Loucy (cell line): ENCODE data around the gene RAB25.

Source experiments
- EZH2phosphoT487 ChIP-seq: fragments of 200-600 bp; IDR thresholded peaks from 2 replicates; pipeline ENCODE4 v1.6.1; 2018; ENCODE audit warnings: antibody characterized with exemption, mild to moderate bottlenecking, moderate library complexity, borderline replicate concordance
- TF ChIP-seq, protein P1 (sequence below): fragments of 200-600 bp; sonication (generic); conservative IDR thresholded peaks from 2 replicates; pipeline ENCODE4 v1.5.1; 2014; ENCODE audit warnings: mild to moderate bottlenecking, antibody characterized with exemption, low read length

DNA sequence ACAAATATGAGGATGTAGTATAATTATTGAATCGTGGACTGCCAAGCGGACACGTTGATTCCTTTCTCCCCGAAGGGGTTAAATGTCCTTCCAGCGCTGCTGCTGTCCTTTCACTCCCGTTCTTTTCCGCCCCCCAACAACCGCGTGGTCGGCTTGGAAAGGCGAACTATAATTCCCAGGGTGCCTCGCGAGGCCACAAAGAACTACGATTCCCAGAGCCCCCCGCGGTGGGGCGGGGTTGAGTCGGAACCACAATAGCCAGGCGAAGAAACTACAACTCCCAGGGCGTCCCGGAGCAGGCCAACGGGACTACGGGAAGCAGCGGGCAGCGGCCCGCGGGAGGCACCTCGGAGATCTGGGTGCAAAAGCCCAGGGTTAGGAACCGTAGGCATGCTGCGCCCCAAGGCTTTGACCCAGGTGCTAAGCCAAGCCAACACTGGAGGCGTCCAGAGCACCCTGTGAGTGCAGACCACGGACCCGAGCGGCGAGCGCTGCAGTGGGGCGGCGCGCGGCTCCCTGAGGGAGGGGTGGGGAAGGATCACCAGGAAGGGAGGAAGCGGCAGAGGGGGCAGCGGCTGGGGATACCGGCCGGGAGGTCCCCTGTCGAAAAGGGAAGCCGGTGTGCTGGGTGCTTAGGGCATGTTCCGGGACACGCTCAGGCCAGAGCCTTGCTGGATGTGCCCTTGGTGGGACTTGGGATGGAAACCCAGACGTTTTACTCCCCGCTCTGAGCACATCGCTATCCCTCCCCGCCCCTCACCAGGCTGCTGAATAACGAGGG lies 6.3 kb upstream of the RAB25 start, which contains the start of gene LAMTOR2:
- TF ChIP-seq, protein P1, sequence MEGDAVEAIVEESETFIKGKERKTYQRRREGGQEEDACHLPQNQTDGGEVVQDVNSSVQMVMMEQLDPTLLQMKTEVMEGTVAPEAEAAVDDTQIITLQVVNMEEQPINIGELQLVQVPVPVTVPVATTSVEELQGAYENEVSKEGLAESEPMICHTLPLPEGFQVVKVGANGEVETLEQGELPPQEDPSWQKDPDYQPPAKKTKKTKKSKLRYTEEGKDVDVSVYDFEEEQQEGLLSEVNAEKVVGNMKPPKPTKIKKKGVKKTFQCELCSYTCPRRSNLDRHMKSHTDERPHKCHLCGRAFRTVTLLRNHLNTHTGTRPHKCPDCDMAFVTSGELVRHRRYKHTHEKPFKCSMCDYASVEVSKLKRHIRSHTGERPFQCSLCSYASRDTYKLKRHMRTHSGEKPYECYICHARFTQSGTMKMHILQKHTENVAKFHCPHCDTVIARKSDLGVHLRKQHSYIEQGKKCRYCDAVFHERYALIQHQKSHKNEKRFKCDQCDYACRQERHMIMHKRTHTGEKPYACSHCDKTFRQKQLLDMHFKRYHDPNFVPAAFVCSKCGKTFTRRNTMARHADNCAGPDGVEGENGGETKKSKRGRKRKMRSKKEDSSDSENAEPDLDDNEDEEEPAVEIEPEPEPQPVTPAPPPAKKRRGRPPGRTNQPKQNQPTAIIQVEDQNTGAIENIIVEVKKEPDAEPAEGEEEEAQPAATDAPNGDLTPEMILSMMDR = no peak
- no peak for TF ChIP-seq EZH2phosphoT487
